EH (cell line): ENCODE measurements around the gene LRRC55.

Experiments
- DNase-seq: peaks from one replicate; pipeline ENCODE4 v3.0.0-alpha.2; 2015; ENCODE audit warnings: low read depth

LRRC55 gene

GRCh38 chr11:57181678-57182305 is at the start of gene LRRC55:
Gene LRRC55 (plus strand): TSS chr11:57181953. CDS start chr11:57182023, 70 bp downstream.
- DNase-seq: no peak

GRCh38 chr11:57133366-57134038 is 48.3 kb upstream of the LRRC55 start:
- no peak for DNase-seq

- DNase-seq: no peak
Observed at GRCh38 chr11:57134284-57134683, 47.5 kb upstream of the LRRC55 start.

- no peak for DNase-seq
Observed at GRCh38 chr11:57135020-57135751, 46.6 kb upstream of the LRRC55 start.

GRCh38 chr11:57140568-57140967 is 41.2 kb upstream of the LRRC55 start:
- DNase-seq: no peak

GRCh38 chr11:57143459-57143858 is 38.3 kb upstream of the LRRC55 start:
- DNase-seq: no peak

- no peak for DNase-seq
Observed at GRCh38 chr11:57144075-57144474, 37.7 kb upstream of the LRRC55 start.

- DNase-seq: no peak
Observed at GRCh38 chr11:57144531-57145320, 37.0 kb upstream of the LRRC55 start.

- no peak for DNase-seq
Observed at GRCh38 chr11:57146301-57146700, 35.5 kb upstream of the LRRC55 start.

- no peak for DNase-seq
Observed at GRCh38 chr11:57148621-57149020, 33.1 kb upstream of the LRRC55 start.

GRCh38 chr11:57150454-57150917 is 31.3 kb upstream of the LRRC55 start:
- DNase-seq: peak; percentile 41

- no peak for DNase-seq
Observed at GRCh38 chr11:57152134-57152533, 29.6 kb upstream of the LRRC55 start.

GRCh38 chr11:57153448-57153847 is 28.3 kb upstream of the LRRC55 start:
- no peak for DNase-seq

- no peak for DNase-seq
Observed at GRCh38 chr11:57154739-57155138, 27.0 kb upstream of the LRRC55 start.

- no peak for DNase-seq
Observed at GRCh38 chr11:57155400-57155799, 26.4 kb upstream of the LRRC55 start.

GRCh38 chr11:57155838-57156607 is 25.7 kb upstream of the LRRC55 start:
- DNase-seq: no peak

GRCh38 chr11:57156928-57157327 is 24.8 kb upstream of the LRRC55 start:
- DNase-seq: no peak

GRCh38 chr11:57157624-57158023 is 24.1 kb upstream of the LRRC55 start:
- DNase-seq: no peak

GRCh38 chr11:57158180-57158579 is 23.6 kb upstream of the LRRC55 start:
- no peak for DNase-seq

GRCh38 chr11:57158599-57158998 is 23.2 kb upstream of the LRRC55 start:
- no peak for DNase-seq

- DNase-seq: no peak
Observed at GRCh38 chr11:57160665-57161064, 21.1 kb upstream of the LRRC55 start.
